H1 (cell line): Measurements from ENCODE around the gene SLC25A17. TPM values are rescaled to one million over a fixed set of nuclear protein-coding genes. Genes with fewer than 3 reads are reported as not detected.

ENCODE experiments used
- CTCF ChIA-PET: fragments of 300-600 bp; sonication (Branson Sonifier 250); formaldehyde crosslinking; loops from one replicate; lab custom pipeline; 2021; ENCODE audit not compliant: partially characterized antibody; lab: Charles Lee
- POLR2A ChIA-PET: fragments of 300-600 bp; sonication (Branson Sonifier 250); formaldehyde crosslinking; loops from one replicate; lab custom pipeline; 2021; ENCODE audit warnings: inconsistent platforms; ENCODE audit not compliant: partially characterized antibody; lab: Charles Lee
- DNase-seq, 2 experiments: peaks; one replicate each; pipeline versions ENCODE4 v3.0.0 to v3.0.0-alpha.2; 2010 to 2022; ENCODE audit warnings: low spot score in 2 of 2, low read depth in 1 of 2, mixed read lengths in 1 of 2
- FAIRE-seq: peaks from 2 replicates; lab custom pipeline; 2011; peaks lifted over from hg19 to GRCh38; lab: Jason Lieb, UNC
- H2AFZ ChIP-seq: 2 replicates; pipeline ENCODE4 v1.8.1; 2012; ENCODE audit warnings: low read length, inconsistent platforms
- H2AK5ac ChIP-seq: 2 replicates; pipeline ENCODE4 v1.6.1; 2013; ENCODE audit warnings: low read depth, low read length
- H2BK120ac ChIP-seq: replicated peaks from 2 replicates; pipeline ENCODE3; 2013; ENCODE audit warnings: low read depth, low read length, inconsistent platforms
- H2BK12ac ChIP-seq: 2 replicates; pipeline ENCODE4 v1.6.1; 2013; ENCODE audit warnings: low read depth, low read length
- H2BK15ac ChIP-seq: 2 replicates; pipeline ENCODE4 v1.6.1; 2013; ENCODE audit warnings: low read length
- H2BK20ac ChIP-seq: 2 replicates; pipeline ENCODE4 v1.6.1; 2013; ENCODE audit warnings: low read length
- H2BK5ac ChIP-seq: 2 replicates; pipeline ENCODE4 v1.6.1; 2013; ENCODE audit warnings: low read depth, low read length
- H3K14ac ChIP-seq: 2 replicates; pipeline ENCODE4 v1.6.1; 2013; ENCODE audit warnings: inconsistent platforms; ENCODE audit not compliant: insufficient read length
- H3K18ac ChIP-seq: 2 replicates; pipeline ENCODE4 v1.6.1; 2013; ENCODE audit warnings: low read length; ENCODE audit errors: extremely low read depth
- H3K23ac ChIP-seq: 2 replicates; pipeline ENCODE4 v1.6.1; 2013; ENCODE audit warnings: inconsistent platforms; ENCODE audit not compliant: insufficient read length
- H3K23me2 ChIP-seq: 2 replicates; pipeline ENCODE4 v1.6.1; 2013; ENCODE audit warnings: low read depth, low read length
- H3K27ac ChIP-seq: 2 replicates; pipeline ENCODE4 v1.6.1; 2011; ENCODE audit warnings: low read depth, low read length, inconsistent platforms
- H3K27me3 ChIP-seq, 4 experiments: replicated peaks in 1 of 4; 1 replicate in 1 of 4; 2 replicates in 3 of 4; pipeline versions ENCODE4 v1.6.1 to v1.8.1; 2011 to 2013; ENCODE audit warnings: low read length in 3 of 4, mild to moderate bottlenecking in 3 of 4, inconsistent platforms in 2 of 4, mixed read lengths in 2 of 4, moderate library complexity in 1 of 4; ENCODE audit not compliant: control insufficient read depth in 3 of 4, insufficient read depth in 3 of 4; ENCODE audit errors: extremely low read depth in 1 of 4
- H3K36me3 ChIP-seq, 4 experiments: 2 replicates each; pipeline versions ENCODE4 v1.6.1 to v1.8.1; 2011 to 2013; ENCODE audit warnings: mild to moderate bottlenecking in 4 of 4, low read length in 3 of 4, moderate library complexity in 2 of 4, control low read depth in 1 of 4, inconsistent platforms in 1 of 4; ENCODE audit not compliant: insufficient read depth in 4 of 4, control insufficient read depth in 2 of 4
- H3K4ac ChIP-seq: replicated peaks from 2 replicates; pipeline ENCODE3; 2013; ENCODE audit warnings: low read length, low read depth, mixed read lengths, inconsistent platforms; ENCODE audit not compliant: insufficient read length
- H3K4me1 ChIP-seq, 4 experiments: replicated peaks in 1 of 4; 1 replicate in 1 of 4; 2 replicates in 3 of 4; pipeline versions ENCODE4 v1.6.1 to v1.8.1; 2011 to 2013; ENCODE audit warnings: low read length in 3 of 4, inconsistent platforms in 2 of 4, mixed read lengths in 1 of 4; ENCODE audit not compliant: insufficient read depth in 4 of 4, control insufficient read depth in 3 of 4
- H3K4me2 ChIP-seq, 2 experiments: 2 replicates each; pipeline versions ENCODE4 v1.6.1 to v1.8.1; 2011 to 2013; ENCODE audit warnings: low read depth in 2 of 2, low read length in 2 of 2, control low read depth in 1 of 2, inconsistent platforms in 1 of 2, mild to moderate bottlenecking in 1 of 2; ENCODE audit not compliant: insufficient read depth in 1 of 2
- H3K4me3 ChIP-seq, 4 experiments: fragments of 200-600, 300-600 bp in 1 of 4; sonication (generic), shearing (Covaris generic), sonication (Bioruptor Twin) in 1 of 4; 2 replicates each; pipeline versions ENCODE4 v1.5.1 to v1.8.1; 2011 to 2016; ENCODE audit warnings: low read length in 4 of 4, low read depth in 3 of 4, control low read depth in 2 of 4, inconsistent platforms in 2 of 4, mild to moderate bottlenecking in 2 of 4, mixed read lengths in 1 of 4, moderate library complexity in 1 of 4; ENCODE audit not compliant: insufficient read depth in 2 of 4; ENCODE audit errors: extremely low read depth in 1 of 4
- H3K56ac ChIP-seq: replicated peaks from 2 replicates; pipeline ENCODE3; 2013; ENCODE audit warnings: low read depth, mild to moderate bottlenecking, mixed read lengths, low read length, inconsistent platforms; ENCODE audit not compliant: insufficient read length
- H3K79me1 ChIP-seq: 2 replicates; pipeline ENCODE4 v1.6.1; 2013; ENCODE audit warnings: low read depth, low read length, control low read depth
- H3K79me2 ChIP-seq, 2 experiments: 2 replicates each; pipeline versions ENCODE4 v1.6.1 to v1.8.1; 2012 to 2013; ENCODE audit warnings: low read length in 2 of 2, mild to moderate bottlenecking in 2 of 2, inconsistent platforms in 1 of 2; ENCODE audit not compliant: insufficient read depth in 2 of 2, control insufficient read depth in 1 of 2
- H3K9ac ChIP-seq, 4 experiments: replicated peaks in 1 of 4; 1 replicate in 1 of 4; 2 replicates in 3 of 4; pipeline versions ENCODE4 v1.6.1 to v1.8.1; 2011 to 2013; ENCODE audit warnings: low read depth in 3 of 4, low read length in 3 of 4, control low read depth in 2 of 4, mild to moderate bottlenecking in 2 of 4, moderate library complexity in 2 of 4, inconsistent platforms in 1 of 4; ENCODE audit errors: extremely low read depth in 1 of 4
- H3K9me3 ChIP-seq, 2 experiments: 2 replicates each; pipeline versions ENCODE4 v1.6.1 to v1.8.1; 2012 to 2013; ENCODE audit warnings: mild to moderate bottlenecking in 2 of 2, moderate library complexity in 2 of 2, control low read depth in 1 of 2, inconsistent platforms in 1 of 2, low read depth in 1 of 2, low read length in 1 of 2, mixed read lengths in 1 of 2; ENCODE audit not compliant: insufficient read depth in 2 of 2
- H4K20me1 ChIP-seq, 2 experiments: replicated peaks in 1 of 2; 2 replicates each; pipeline versions ENCODE3 to v1.8.1; 2011 to 2013; ENCODE audit warnings: inconsistent platforms in 2 of 2, low read length in 2 of 2, mild to moderate bottlenecking in 1 of 2; ENCODE audit not compliant: insufficient read depth in 2 of 2, control insufficient read depth in 1 of 2
- H4K5ac ChIP-seq: 2 replicates; pipeline ENCODE4 v1.6.1; 2013; ENCODE audit warnings: low read length, low read depth, mixed read lengths, inconsistent platforms; ENCODE audit not compliant: insufficient read length
- H4K8ac ChIP-seq: 2 replicates; pipeline ENCODE4 v1.8.0; 2013; ENCODE audit warnings: mild to moderate bottlenecking, moderate library complexity, low read length, inconsistent platforms; ENCODE audit not compliant: insufficient read depth; ENCODE audit errors: extremely low read depth
- H4K91ac ChIP-seq: replicated peaks from 2 replicates; pipeline ENCODE3; 2013; ENCODE audit warnings: low read length, mixed read lengths, inconsistent platforms; ENCODE audit not compliant: insufficient read length
- SRF ChIP-seq: IDR thresholded peaks from 2 replicates; pipeline ENCODE4 v1.6.1; 2011; ENCODE audit warnings: mild to moderate bottlenecking, low read depth, low read length, moderate library complexity
- polyA plus RNA-seq, 7 experiments: library from polyadenylated mRNA; depleted of rRNA in 3 of 7; stranded (reverse) in 5 of 7; unstranded in 2 of 7; fragments of >200 nt in 5 of 7; fragments of 200-250 nt in 2 of 7; gene quantifications; 1 replicate in 5 of 7; 2 replicates in 1 of 7; 4 replicates in 1 of 7; pipeline versions ENCODE4 v1.2.1 to v1.2.3, GENCODE V29; 2011 to 2013; ENCODE audit warnings: missing spikeins in 2 of 7, mixed read lengths in 2 of 7
- total RNA-seq: library from RNA; stranded (reverse); fragmentation: NEBNext Ultra II Directional; extraction: Animal tissue kit (Norgen Biotek cat#: 25700); gene quantifications from 2 replicates; pipeline ENCODE4 v1.2.1, GENCODE V29; 2021

The SLC25A17 gene
- total and polyA plus RNA-seq, 2 of the 8 experiments (the other 6 are each of a cell fraction or from before 2014, with no cell fraction given) = 17.9 to 40.4 TPM

DNA sequence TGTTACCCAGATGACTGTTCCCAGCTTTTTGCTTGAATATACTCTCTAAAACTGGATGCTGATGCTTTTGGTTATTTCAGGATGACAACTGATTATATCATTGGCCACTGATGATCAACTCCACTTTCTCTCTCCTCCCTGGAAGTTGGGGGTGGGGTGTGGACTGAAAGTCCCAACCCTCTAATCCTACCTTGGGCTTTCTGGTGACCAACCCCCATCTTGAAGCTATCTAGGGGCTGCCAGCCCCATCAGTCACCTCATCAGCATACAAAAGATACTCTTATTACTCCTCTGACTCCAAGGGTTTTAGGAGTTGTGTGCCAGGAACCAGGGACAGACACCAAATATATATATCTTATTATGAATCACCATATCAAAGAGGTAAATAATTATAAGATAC is 69.3 kb downstream of the SLC25A17 start:
- no peak overlapping the region for H2BK15ac ChIP-seq
- no peak overlapping the region for H3K4me3 ChIP-seq
- no peak overlapping the region for H3K18ac ChIP-seq
- H4K20me1 ChIP-seq = no peaks in the 10 kb centered on the region
- no peak overlapping the region for H3K14ac ChIP-seq
- no peak for DNase-seq
- H3K56ac ChIP-seq = no peak overlapping the region
- H4K8ac ChIP-seq = no peak overlapping the region
- peak overlapping the region in 1 of 2 experiments; percentile 19; a peak in 1 of 4 replicates for H3K4me2 ChIP-seq
- H4K5ac ChIP-seq = no peak overlapping the region
- no peak overlapping the region for H2AFZ ChIP-seq
- no peak overlapping the region for H4K91ac ChIP-seq
- no peak overlapping the region for H3K4ac ChIP-seq
- no peaks in the 10 kb centered on the region for H3K79me2 ChIP-seq
- no peak overlapping the region for H3K27ac ChIP-seq
- H3K23ac ChIP-seq = no peak overlapping the region
- no peak overlapping the region for H2BK12ac ChIP-seq
- H2BK20ac ChIP-seq = no peak overlapping the region
- no peaks in the 10 kb centered on the region for H3K9me3 ChIP-seq
- no peaks in the 10 kb centered on the region for H3K36me3 ChIP-seq
- FAIRE-seq = no peak
- no peak overlapping the region for H3K9ac ChIP-seq
- H2BK5ac ChIP-seq = no peak overlapping the region
- ChIA-PET POLR2A (interaction anchor here (2.3 kb wide), 1 partner anchor 65 kb away, joined by 5 read pairs; no protein-coding TSS in a partner anchor), CTCF (interaction anchor here (0.7 to 4.1 kb wide), 3 partner anchors 9 to 67 kb away, joined by 3 to 25 read pairs (median 4); no protein-coding TSS in a partner anchor)
- no peak overlapping the region for H2AK5ac ChIP-seq
- no peaks in the 10 kb centered on the region for H3K23me2 ChIP-seq
- peaks cover 6 to 19% (median 8%) of the 10 kb centered on the region in 4 experiments for H3K4me1 ChIP-seq
- H3K27me3 ChIP-seq = no peaks in the 10 kb centered on the region
- no peaks in the 10 kb centered on the region for H3K79me1 ChIP-seq
- no peak overlapping the region for H2BK120ac ChIP-seq
- TF ChIP-seq SRF = no peak
